HG03442 (cell line): Measurements from ENCODE around the gene ADCY5.

Experiments
- ATAC-seq: cut with Tn5 transposase; IDR thresholded peaks from one replicate; pipeline ENCODE4 v1.9.1; 2021; ENCODE audit warnings: mild to moderate bottlenecking, moderate library complexity; ENCODE audit not compliant: unreplicated experiment

ADCY5 gene

GRCh38 chr3:123411340-123412040 is 37.4 kb downstream of the ADCY5 start:
- no peak for ATAC-seq

DNA sequence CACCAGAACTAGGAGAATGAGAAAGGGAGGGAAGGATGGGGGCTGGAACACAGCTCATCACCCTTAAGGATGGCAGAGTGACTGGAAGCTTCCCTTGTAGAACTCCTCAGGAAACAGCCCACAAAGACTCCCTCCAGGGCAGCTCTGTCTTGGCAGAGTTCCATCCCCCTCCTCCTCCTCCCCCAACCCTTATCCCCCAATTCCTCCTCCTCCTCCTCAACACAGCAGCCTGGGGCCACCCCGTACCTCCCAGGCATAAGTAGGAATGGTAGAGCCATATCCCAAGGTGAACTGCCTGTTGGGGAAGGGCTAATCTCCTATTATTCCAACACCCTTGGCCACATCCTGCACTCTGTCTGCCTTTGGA is 38.8 kb downstream of the ADCY5 start:
- no peak for ATAC-seq

DNA sequence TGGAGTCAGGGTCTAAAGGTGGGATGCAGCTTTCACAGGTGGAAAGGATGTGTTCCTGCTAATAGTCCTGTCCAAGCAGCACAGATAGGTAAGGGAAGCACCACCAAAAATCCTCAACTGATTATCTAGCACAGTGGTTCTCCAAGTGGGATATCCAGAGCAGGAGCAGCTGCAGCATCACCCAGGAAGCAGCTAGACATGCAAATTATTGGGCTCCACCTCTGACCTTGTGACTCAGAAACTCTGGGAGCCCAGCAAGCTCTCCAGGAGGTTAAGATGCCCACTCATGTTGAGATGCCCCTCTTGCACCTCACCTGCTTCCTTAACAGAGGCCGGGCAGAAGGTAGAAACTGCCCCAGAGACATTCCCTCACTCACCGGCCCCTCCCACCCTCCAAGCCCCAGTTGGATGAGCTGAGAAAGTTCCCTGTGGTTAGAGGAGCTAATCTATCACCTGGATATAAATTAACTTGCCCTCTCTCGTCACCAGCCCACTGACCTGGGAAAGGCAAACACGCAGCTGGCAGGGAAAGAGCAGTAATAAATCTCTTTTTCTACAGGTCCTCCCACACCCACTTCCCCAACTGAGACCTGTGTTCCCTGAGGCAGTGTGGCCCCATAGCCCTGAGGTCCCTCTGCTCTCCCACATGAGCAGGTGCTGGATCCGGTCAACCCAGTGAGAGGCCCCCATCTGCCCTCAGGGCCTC is 39.3 kb downstream of the ADCY5 start:
- ATAC-seq: no peak

GRCh38 chr3:123406598-123406997 is 42.3 kb downstream of the ADCY5 start:
- ATAC-seq: no peak

- ATAC-seq: no peak
These were observed 42.9 kb downstream of the ADCY5 start for GRCh38 chr3:123405936-123406510.

DNA sequence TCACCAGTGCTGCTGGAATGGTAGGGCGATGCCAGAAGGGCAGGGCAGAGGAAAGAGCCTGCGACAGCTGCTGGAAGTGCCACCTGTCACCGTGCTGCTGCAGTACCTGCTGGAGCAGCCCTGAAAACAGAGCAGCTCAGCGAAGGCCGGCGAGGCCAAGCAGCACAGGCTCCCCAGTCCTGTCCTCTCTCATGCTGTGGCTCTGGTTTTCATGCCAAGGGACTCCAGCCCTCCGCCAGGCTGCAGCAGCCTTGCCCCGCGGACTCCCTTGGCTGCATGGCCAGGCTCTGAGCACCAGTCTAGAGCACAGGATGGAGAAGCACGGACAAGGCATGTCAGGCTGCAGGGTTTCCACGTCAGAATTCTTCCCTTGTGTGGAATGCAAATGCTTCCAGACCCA is 43.9 kb downstream of the ADCY5 start:
- no peak for ATAC-seq

- ATAC-seq: no peak
These were observed 44.5 kb downstream of the ADCY5 start for GRCh38 chr3:123404391-123404790.

- no peak for ATAC-seq
These were observed 46.9 kb downstream of the ADCY5 start for GRCh38 chr3:123401836-123402530.

GRCh38 chr3:123400169-123400568 is 48.7 kb downstream of the ADCY5 start:
- ATAC-seq: no peak

DNA sequence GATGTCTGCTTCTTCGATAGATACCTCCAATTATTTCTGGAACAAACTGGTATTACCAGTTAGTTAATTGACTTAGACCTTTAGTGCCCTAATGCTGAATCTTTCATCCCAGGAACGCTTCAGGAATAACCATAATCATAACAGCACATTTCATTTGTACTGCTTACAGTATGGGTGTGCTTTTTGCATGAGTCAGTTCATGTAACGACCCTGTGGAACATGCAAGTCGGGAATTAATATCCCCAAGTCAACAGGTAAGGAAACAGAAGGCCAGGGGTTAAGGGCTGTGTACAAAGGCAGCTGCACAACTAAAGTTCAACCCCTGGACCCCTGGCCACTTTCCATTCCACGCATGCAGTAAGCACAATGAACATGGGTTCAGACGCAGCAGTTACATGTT is 49.2 kb downstream of the ADCY5 start:
- no peak for ATAC-seq

DNA sequence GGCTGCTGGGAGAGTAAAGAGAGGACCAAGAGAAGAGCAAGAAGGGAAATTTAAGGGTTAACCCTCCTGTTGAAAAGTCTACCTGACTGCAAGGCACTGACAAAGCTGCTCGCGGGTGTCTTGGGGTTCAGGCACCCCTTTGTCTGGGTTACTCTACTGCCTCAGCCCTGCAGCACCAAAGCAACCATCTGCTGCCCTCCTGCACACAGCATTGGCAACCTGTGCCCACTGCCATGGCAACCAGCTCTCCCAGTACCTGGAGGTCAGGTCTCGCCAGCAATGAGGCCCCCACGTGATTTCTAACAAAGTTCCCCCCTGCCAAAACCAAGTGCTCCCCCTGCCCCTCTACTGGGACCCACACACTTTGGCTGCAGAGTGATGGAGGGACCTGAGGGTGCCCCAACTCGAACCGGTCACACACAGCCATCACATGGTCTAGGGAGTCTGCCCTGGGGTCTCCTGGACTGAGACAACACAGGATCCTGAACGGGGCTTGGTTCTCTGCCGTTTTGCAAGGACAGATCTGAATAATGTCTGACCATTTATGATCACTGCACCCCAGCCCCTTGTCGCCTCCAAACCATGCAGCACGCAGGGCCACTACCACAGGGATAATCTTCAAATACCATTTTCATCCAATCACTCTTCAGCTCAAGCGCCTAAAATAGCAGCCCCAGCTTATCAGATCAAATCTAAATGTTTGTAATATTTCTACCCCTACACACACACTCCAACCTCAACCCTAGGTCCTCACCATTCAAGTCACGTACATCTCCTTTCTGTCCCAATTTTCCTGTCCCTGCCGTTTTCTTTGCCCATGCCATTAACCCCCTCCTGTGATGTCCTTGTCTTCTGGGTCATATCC is 50.7 kb downstream of the ADCY5 start:
- ATAC-seq: no peak

DNA sequence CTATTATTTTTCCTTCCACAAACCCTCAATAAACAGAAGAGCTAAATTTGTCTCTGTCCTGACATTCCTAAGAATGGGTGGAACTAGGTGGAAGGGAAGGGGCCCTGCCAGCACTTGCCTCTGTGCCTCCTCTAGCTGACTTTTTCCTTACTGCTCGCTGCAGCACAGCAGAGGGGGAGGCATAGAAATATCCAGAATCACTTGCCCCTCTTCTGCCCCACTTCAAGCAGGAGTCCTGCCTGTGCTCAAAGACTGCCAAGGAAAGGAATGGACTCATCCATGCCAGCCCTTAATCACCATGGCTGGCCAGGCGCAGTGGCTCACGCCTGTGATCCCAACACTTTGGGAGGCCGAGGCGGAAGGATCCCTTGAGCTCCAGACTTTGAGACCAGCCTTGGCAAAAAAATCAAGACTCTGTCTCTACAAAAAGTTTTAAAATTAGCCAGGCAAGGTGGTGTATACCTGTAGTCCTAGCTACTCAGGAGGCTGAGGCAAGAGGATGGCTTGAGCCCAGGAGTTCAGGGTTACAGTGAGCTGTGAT is 51.8 kb downstream of the ADCY5 start:
- ATAC-seq: no peak

- ATAC-seq: no peak
These were observed 52.5 kb downstream of the ADCY5 start for GRCh38 chr3:123396171-123397049.

DNA sequence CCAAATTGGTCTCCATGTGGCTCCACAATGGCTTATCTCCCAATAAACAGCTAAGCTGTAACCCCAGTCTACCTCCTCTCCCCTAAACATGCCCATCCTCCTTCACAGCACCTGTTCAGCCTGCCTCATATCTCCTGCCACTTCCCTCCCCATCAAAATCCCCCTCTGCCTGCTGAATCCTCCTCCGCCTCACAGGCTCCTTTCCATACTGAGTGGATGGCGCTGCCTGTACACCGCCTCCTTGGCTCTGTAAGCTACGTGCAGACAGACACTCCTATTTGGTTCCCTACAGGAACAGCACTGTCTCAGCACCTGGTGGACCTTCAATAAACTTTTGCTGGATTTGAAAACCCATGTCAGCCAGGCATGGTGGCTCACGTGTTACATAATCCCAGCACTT is 53.7 kb downstream of the ADCY5 start:
- no peak for ATAC-seq

DNA sequence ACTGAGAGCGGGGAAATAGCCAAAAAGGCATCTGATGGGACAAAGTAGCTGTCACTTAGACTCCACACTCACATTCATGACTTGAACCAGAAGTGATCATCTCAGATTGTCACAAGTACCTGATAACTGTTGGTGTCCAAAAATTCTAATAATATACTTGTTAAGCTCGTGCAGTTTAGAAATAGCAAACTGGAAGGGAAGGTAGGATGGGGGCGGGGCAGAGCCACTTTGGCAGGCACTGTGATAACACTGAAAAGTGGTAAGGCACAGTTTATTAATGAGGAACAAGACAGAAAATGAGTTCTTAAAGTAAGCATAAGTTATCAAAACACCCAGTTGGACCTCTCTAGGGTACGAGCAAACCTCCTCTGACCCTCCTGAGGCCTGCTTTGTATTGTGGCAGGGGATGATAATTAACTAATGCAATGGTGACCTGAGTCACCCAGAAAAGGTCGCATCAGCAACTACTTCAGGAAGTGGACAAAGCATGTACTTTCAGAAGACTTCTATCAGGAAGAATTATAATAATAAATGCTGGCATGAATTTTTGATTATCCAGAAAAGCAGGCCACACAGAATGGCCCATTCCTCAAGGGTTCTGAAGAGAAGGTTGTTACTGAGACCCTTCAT is 54.4 kb downstream of the ADCY5 start:
- ATAC-seq: no peak

GRCh38 chr3:123392871-123393620 is 55.8 kb downstream of the ADCY5 start:
- no peak for ATAC-seq

DNA sequence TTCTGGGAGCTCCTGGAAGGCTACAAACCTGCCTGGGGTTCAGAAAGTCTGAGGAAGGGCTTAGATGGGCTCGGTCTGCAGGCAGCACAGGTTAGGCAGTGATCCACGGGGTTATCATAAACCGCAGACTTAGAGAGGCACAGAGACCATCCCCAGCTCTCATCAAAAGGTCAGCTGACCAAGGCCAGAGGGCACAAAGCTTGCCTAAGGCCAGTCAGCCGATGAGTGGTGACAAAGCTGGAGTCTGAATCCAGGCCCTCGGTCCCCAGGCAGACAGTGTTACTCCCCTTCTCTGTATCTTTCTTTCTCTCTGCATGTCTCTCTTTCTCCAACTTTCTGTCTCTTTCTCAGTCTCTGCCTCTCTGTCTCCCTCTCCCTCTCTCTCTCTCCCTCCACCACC is 56.5 kb downstream of the ADCY5 start:
- ATAC-seq: no peak

DNA sequence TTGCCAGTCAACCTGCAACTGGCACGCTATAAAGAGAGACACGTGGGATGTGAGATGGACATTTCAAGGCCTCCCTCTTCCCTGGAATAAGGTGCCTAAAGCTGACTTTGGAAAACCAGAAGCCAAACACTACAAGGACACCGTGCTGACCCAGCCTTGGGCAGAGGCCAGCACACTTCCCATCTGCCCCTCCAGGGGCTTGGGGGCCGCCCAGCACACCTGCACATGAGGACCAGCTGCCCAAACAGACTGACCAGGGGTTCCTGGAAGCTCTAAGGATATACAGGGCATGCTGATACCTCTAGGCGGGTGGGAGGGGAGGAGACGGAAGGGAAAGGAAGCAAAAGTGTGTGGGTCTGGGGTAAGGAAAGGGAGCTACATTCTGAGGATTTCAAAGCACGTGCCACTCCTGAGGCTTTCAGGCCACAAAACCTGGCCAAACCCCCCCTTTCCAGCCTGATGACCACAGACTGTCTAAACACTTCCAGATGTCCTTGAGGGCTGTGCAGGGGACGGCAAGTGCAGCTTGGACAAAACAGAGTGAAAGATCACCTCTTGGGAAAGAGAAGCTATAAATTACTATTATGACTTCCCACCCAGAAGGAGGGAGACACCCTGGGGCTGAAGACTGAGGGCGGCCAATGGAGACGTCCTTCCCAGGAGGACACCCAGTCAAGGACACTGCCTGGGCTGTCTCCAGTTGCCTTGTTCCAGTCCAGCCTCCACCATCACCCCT is 57.9 kb downstream of the ADCY5 start:
- ATAC-seq: no peak
